SH-SY5Y (cell line): ENCODE data around the gene SPI1.

Source experiments
- GATA2 ChIP-seq: IDR thresholded peaks from 2 replicates; pipeline ENCODE4 v1.6.1; 2011; ENCODE audit warnings: mild to moderate bottlenecking, low read depth, low read length
- GATA3 ChIP-seq: IDR thresholded peaks from 2 replicates; pipeline ENCODE4 v1.6.1; 2011; ENCODE audit warnings: low read depth, mild to moderate bottlenecking, low read length, moderate library complexity

GRCh38 chr11:47325271-47326041 is 52.9 kb downstream of the SPI1 start:
- TF ChIP-seq GATA2 = no peak
- TF ChIP-seq GATA3 = no peak
